Transverse colon (tissue), 4 donors: ENCODE results near the gene LRRC8C. TPM values are rescaled to one million over a fixed set of nuclear protein-coding genes. Genes with fewer than 3 reads are reported as not detected.

Source experiments
- small RNA-seq, 4 donors: library from RNA; depleted of rRNA; stranded (forward); fragments of <200 nt; gene quantifications; one replicate each; pipeline ENCODE3, GENCODE V24; 2016
- total RNA-seq, 4 donors: library from RNA; depleted of rRNA; stranded (reverse); fragments of >200 nt; gene quantifications; one replicate each; pipeline ENCODE4 v1.1.0, GENCODE V29; 2016

Gene LRRC8C
- total RNA-seq, 4 donors from 2014 or later = 2.4 to 4.4 (median 2.7) TPM

Small RNAs within 50 kb of the gene (small RNA-seq; reads per million reads assigned to genes)
- 0 reads per million in 4 donors for gene AC093423.1

Other genes with a start within 250 kb of the LRRC8C start
- 10 to 100 TPM in 2 of 4 donors, 1 to 10 TPM in 2; 7.0 to 10.5 (median 8.7) TPM for gene LRRC8B, start 108.3 kb upstream of the LRRC8C start, total RNA-seq
- gene LRRC8D, start 187.9 kb downstream of the LRRC8C start, total RNA-seq = 10 to 100 TPM in 3 of 4 donors, 1 to 10 TPM in 1; 8.2 to 81.5 (median 52.4) TPM